H1 (cell line): ENCODE measurements around the gene SRMS.

Experiments
- POLR2A ChIP-seq, 2 experiments: IDR thresholded peaks; 1 replicate in 1 of 2; 2 replicates in 1 of 2; pipeline ENCODE4 v1.6.1; 2011; ENCODE audit warnings: low read depth in 2 of 2, low read length in 2 of 2, mild to moderate bottlenecking in 2 of 2; ENCODE audit errors: control extremely low read depth in 1 of 2
- TF ChIP-seq, protein P1 (sequence below), 3 experiments: IDR thresholded peaks; 1 replicate in 2 of 3; 2 replicates in 1 of 3; pipeline versions ENCODE4 v1.5.1 to v1.6.1; 2011; ENCODE audit warnings: low read length in 3 of 3, mild to moderate bottlenecking in 3 of 3, inconsistent platforms in 2 of 3, low read depth in 1 of 3, moderate library complexity in 1 of 3; ENCODE audit not compliant: insufficient read depth in 1 of 3; ENCODE audit errors: control extremely low read depth in 1 of 3

DNA sequence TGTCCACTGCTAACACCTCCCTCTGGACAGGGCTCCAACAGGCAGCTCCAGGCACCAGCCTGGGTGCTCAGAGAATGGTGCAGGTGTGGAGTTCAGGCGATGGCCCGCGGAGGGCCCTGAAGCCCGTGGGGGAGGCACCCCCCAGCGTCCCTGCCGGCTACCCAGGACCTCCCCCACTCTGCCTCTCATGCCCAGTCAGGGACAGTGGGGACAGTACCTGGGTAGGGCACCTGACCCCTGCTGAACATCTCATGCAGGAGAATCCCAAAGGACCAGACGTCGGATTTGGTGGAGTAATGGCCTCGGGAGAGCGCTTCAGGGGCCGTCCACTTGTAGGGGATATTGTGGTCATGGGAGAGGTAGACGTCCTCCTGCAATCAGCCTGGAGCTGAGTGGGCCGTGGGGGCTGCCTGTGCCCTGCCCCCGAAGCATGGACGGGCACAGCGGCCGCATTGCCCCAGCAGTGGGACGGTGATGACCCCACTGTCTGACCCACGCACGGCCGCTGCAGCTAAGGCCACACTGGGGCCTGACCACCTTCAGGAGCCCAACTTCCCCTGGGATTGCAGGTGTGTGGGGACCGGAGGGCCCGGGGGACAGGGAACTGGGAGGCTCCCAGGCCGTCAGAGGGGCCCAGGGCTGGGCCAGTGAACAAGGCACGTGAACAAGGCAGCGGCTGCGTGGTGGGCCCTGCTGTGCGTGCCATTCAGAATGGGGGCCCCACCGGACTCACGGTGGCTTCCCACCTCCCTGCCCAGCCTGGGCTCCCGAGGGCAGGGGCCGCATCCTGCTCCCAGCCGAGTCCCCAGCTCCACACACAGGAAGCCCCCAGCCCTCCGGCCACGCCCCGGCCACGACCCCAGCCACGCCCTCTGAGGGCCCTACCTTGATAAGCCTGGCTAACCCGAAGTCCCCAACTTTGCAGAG is 17.4 kb downstream of the SRMS start:
- TF ChIP-seq, protein P1, sequence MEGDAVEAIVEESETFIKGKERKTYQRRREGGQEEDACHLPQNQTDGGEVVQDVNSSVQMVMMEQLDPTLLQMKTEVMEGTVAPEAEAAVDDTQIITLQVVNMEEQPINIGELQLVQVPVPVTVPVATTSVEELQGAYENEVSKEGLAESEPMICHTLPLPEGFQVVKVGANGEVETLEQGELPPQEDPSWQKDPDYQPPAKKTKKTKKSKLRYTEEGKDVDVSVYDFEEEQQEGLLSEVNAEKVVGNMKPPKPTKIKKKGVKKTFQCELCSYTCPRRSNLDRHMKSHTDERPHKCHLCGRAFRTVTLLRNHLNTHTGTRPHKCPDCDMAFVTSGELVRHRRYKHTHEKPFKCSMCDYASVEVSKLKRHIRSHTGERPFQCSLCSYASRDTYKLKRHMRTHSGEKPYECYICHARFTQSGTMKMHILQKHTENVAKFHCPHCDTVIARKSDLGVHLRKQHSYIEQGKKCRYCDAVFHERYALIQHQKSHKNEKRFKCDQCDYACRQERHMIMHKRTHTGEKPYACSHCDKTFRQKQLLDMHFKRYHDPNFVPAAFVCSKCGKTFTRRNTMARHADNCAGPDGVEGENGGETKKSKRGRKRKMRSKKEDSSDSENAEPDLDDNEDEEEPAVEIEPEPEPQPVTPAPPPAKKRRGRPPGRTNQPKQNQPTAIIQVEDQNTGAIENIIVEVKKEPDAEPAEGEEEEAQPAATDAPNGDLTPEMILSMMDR (IDR thresholded peaks at IDR 0.05; ENCODE audit: control extremely low read depth in 1 of 3, insufficient read depth in 1 of 3, low read depth in 1 of 3, low read length in 3 of 3) = no peak
- TF ChIP-seq POLR2A (IDR thresholded peaks at IDR 0.05; ENCODE audit: control extremely low read depth in 1 of 2, low read depth in 2 of 2, low read length in 2 of 2) = no peak
